Cerebellar nuclear complex (tissue), 1 donor: Measurements from ENCODE around the gene ZNF296.

Experiments
- DNase-seq, 2 experiments: peaks; one replicate each; lab custom pipeline; 2025; lab: John Stamatoyannopoulos, UW

The ZNF296 gene

GRCh38 chr19:45087531-45087930, 11.3 kb upstream of the ZNF296 start:
- no peak for DNase-seq

- DNase-seq = no peak
These were observed 10.2 kb upstream of the ZNF296 start for GRCh38 chr19:45086480-45086879.

GRCh38 chr19:45082170-45082569, 5.9 kb upstream of the ZNF296 start:
- no peak for DNase-seq

GRCh38 chr19:45079911-45080370, 3.7 kb upstream of the ZNF296 start:
- no peak for DNase-seq

- DNase-seq = no peak
These were observed 3.0 kb upstream of the ZNF296 start, which contains the start of gene GEMIN7 for GRCh38 chr19:45079063-45079910. Gene GEMIN7, plus strand, starts transcription at chr19:45079260. Its CDS starts 10,855 bp downstream, at chr19:45090115.

GRCh38 chr19:45078390-45079062, 2.2 kb upstream of the ZNF296 start:
- DNase-seq = no peak

- DNase-seq = no peak
These were observed 813 bp upstream of the ZNF296 start for GRCh38 chr19:45076851-45077730.

GRCh38 chr19:45075301-45076028, 813 bp downstream of the ZNF296 start:
- peak in 1 of 2 experiments; percentile 3 for DNase-seq

- no peak for DNase-seq
These were observed 1.5 kb downstream of the ZNF296 start for GRCh38 chr19:45074744-45075300.

GRCh38 chr19:45071969-45072790, 4.1 kb downstream of the ZNF296 start:
- no peak for DNase-seq

- DNase-seq = no peak
These were observed 4.7 kb downstream of the ZNF296 start for GRCh38 chr19:45071545-45071938.

- DNase-seq = no peak
These were observed 5.3 kb downstream of the ZNF296 start for GRCh38 chr19:45070861-45071544.

GRCh38 chr19:45070214-45070613, 6.1 kb downstream of the ZNF296 start:
- no peak for DNase-seq

GRCh38 chr19:45069056-45069455, 7.2 kb downstream of the ZNF296 start:
- no peak for DNase-seq

- DNase-seq = no peak
These were observed 8.2 kb downstream of the ZNF296 start for GRCh38 chr19:45068041-45068440.

GRCh38 chr19:45066921-45067661, 9.2 kb downstream of the ZNF296 start:
- no peak for DNase-seq

- no peak for DNase-seq
These were observed 12.2 kb downstream of the ZNF296 start for GRCh38 chr19:45063851-45064801.

- DNase-seq = no peak
These were observed 14.3 kb downstream of the ZNF296 start for GRCh38 chr19:45061965-45062364.
